Lower lobe of right lung (tissue), 2 donors: ENCODE data around the gene WFS1. TPM values are rescaled to one million over a fixed set of nuclear protein-coding genes. Genes with fewer than 3 reads are reported as not detected.

Experiments
- ATAC-seq, 2 donors: fragments of 200-7000 bp; cut with Tn5 transposase; one replicate each; pipeline ENCODE4 v1.9.1; 2020 to 2022; ENCODE audit warnings: mild to moderate bottlenecking in 2 of 2, moderate library complexity in 2 of 2
- DNase-seq: peaks from one replicate; pipeline ENCODE4 v3.0.0-alpha.2; 2020
- H3K27ac ChIP-seq: fragments of 200-600 bp; one replicate; pipeline ENCODE4 v1.8.0; 2022
- H3K27me3 ChIP-seq: fragments of 200-600 bp; one replicate; pipeline ENCODE4 v1.8.0; 2022; ENCODE audit warnings: low read depth
- H3K36me3 ChIP-seq: fragments of 200-600 bp; one replicate; pipeline ENCODE4 v1.8.0; 2022; ENCODE audit warnings: mild to moderate bottlenecking
- H3K4me1 ChIP-seq: fragments of 200-600 bp; one replicate; pipeline ENCODE4 v1.8.0; 2022
- H3K4me3 ChIP-seq: fragments of 200-600 bp; one replicate; pipeline ENCODE4 v1.8.0; 2022; ENCODE audit warnings: mild to moderate bottlenecking
- H3K9me3 ChIP-seq: fragments of 200-600 bp; one replicate; pipeline ENCODE4 v1.8.0; 2022
- CTCF ChIP-seq: fragments of 200-600 bp; IDR thresholded peaks from one replicate; pipeline ENCODE4 v1.8.0; 2022; ENCODE audit warnings: antibody characterized with exemption, mild to moderate bottlenecking
- intact Hi-C: fragments of 100-400 bp; cut with DNase I; formaldehyde crosslinking; loops from one replicate; pipeline ENCODE4 v1.11.0; 2022
- total RNA-seq: library from RNA; stranded (reverse); fragmentation: NEBNext Ultra II Directional; extraction: Animal tissue kit (Norgen Biotek cat#: 25700); gene quantifications from one replicate; pipeline ENCODE4 v1.2.1, GENCODE V29; 2021
- donor health status: DM: no; HTN: yes; CAD: no; lungs with severe emphysema.

The WFS1 gene
- total RNA-seq, 1 donor from 2014 or later = 70.3 TPM

- no peak overlapping the region for H3K4me3 ChIP-seq
- H3K27me3 ChIP-seq = peaks cover 40% of the 10 kb centered on the region
- no peak overlapping the region for H3K27ac ChIP-seq
- intact Hi-C loops = no loop called here
- ATAC-seq (no peak), DNase-seq (peak; percentile 3)
- no peaks in the 10 kb centered on the region for H3K36me3 ChIP-seq
- no peak for TF ChIP-seq CTCF
- H3K9me3 ChIP-seq = no peaks in the 10 kb centered on the region
- H3K4me1 ChIP-seq = no peaks in the 10 kb centered on the region
Observed at GRCh38 chr4:6341696-6342095, 72.0 kb downstream of the WFS1 start.

DNA sequence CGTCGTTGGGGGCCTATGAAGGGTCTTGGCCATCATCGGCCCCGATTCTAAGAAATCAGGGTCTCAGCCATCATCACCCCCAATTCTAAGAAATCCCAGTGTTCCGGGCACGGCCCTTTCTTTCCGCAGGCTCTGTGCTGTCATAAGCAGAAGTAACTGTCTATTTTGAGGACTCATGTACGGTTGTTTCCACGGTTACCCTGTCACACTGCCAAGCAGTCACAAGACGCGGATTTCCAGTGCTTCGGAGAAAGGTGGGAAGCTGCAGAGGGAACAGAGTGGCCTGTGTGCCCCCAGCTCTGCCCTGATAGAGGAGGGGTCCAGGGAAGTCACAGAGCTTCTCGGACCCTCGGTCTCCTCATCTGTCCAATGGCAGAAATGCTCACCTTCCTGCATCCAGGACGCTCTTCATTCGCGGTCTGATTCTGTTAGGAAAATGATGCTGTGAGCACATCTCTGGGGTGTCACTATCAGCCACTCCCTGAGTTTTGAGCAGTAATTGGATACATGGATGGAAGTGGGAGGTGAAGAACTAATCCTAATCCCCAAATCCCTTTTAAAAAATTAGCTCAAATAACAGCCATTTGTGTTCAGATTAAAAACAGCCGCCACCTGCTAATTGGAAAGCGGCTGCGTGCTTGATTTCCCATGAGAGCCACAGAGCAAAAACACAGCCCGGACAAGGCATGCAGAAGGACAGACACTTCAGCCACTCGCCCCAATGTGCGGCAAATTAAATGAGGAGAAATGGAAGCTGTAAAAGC lies 73.1 kb downstream of the WFS1 start:
- Histone ChIP-seq H3K9me3 (no peaks in the 10 kb centered on the region), H3K27ac (no peak overlapping the region), H3K36me3 (no peaks in the 10 kb centered on the region), H3K4me1 (no peaks in the 10 kb centered on the region), H3K27me3 (peaks cover 42% of the 10 kb centered on the region), H3K4me3 (no peak overlapping the region)
- intact Hi-C loops = no loop called here
- TF ChIP-seq CTCF = no peak
- peak in 1 of 2 donors; percentile 25 for ATAC-seq
- peak; percentile 59 for DNase-seq

- Histone ChIP-seq H3K4me3 (no peak overlapping the region), H3K27me3 (peaks cover 34% of the 10 kb centered on the region), H3K4me1 (no peaks in the 10 kb centered on the region), H3K36me3 (no peaks in the 10 kb centered on the region), H3K9me3 (no peaks in the 10 kb centered on the region), H3K27ac (no peak overlapping the region)
- DNase-seq (peak; percentile 18), ATAC-seq (peak in 1 of 2 donors; percentile 19)
- no peak for TF ChIP-seq CTCF
- intact Hi-C loops = no loop called here
Observed at GRCh38 chr4:6343939-6344408, 74.3 kb downstream of the WFS1 start.

DNA sequence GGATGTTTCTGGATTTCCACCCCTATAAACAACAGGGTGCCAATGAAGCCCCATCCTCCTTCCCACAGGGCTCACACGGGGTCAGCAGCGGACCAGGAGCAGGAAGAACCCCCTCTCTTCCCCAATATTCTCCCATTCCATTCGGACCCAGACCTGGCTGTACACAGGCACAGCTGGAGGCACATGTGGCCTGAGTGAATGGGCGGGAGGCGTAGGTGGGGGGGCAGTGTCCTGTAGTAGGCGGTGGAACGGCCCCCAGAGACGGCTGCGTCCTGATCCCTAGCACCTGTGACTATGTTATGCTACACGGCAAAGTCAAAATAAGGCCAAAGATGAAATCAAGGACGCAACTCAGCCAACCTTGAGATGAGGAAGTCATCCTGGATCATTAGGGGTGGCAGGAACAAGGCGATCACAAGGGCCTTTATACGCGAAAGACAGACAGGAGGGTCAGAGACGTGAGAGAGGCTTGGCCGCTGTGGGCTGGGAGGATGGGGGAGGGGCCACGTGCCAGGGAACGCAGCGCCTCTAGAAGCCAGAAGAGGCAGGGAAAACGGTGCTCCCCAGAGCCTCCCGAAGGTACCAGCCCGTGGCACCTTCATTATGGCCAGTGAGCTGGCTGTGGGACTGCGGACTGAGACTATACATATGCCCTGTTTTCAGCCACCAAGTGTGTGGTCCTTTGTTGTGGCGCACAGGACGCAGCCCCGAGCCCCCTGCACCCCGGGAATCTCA lies 75.6 kb downstream of the WFS1 start:
- Histone ChIP-seq H3K27ac (no peak overlapping the region), H3K4me1 (no peaks in the 10 kb centered on the region), H3K27me3 (peaks cover 21% of the 10 kb centered on the region), H3K36me3 (no peaks in the 10 kb centered on the region), H3K9me3 (no peaks in the 10 kb centered on the region), H3K4me3 (no peak overlapping the region)
- no peak for TF ChIP-seq CTCF
- intact Hi-C loops = no loop called here
- DNase-seq = peak; percentile 14
- no peak for ATAC-seq

DNA sequence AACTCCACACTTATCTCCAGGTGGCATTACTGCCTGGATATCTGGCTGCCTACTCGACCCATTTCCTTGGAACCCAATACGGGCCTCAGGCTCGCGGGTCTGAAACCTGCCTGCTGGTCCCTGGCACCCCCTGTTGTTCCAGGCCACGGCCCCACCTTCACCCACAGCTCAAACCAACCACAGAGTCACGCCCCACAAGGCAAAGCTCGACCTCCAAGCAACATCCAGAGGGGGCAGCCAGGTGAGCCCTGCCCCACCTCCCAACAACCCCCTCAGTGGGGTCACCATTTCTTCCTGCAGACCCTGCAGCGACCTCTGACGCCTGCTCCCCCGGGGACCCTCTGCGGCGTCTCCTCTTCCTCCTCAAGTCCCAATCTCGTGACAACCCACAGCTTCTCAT lies 76.2 kb downstream of the WFS1 start:
- Histone ChIP-seq H3K9me3 (no peaks in the 10 kb centered on the region), H3K27ac (no peak overlapping the region), H3K4me1 (no peaks in the 10 kb centered on the region), H3K4me3 (no peak overlapping the region), H3K36me3 (no peaks in the 10 kb centered on the region), H3K27me3 (peaks cover 17% of the 10 kb centered on the region)
- DNase-seq (no peak), ATAC-seq (no peak)
- intact Hi-C loops = no loop called here
- TF ChIP-seq CTCF = no peak
